Osteoblast (primary cell): ENCODE data around the gene CARD14. TPM values are rescaled to one million over a fixed set of nuclear protein-coding genes. Genes with fewer than 3 reads are reported as not detected.
"Not testable (repeated sequence)": the region's sequence is repeated elsewhere in the genome, so short reads cannot be mapped to it uniquely, and the experiment has no call there.

Experiments used
- DNase-seq: peaks from one replicate; pipeline ENCODE4 v3.0.0; 2011; ENCODE audit warnings: low spot score, mixed read lengths; ENCODE audit not compliant: insufficient read length; ENCODE audit errors: missing footprints
- H2AFZ ChIP-seq: 2 replicates; pipeline ENCODE4 v1.6.0; 2011; ENCODE audit warnings: mild to moderate bottlenecking, low read length
- H3K27ac ChIP-seq: 2 replicates; pipeline ENCODE4 v1.5.1; 2011; ENCODE audit warnings: mild to moderate bottlenecking, low read depth, low read length, moderate library complexity
- H3K27me3 ChIP-seq: 2 replicates; pipeline ENCODE4 v1.6.0; 2012; ENCODE audit warnings: mild to moderate bottlenecking, control low read depth, inconsistent platforms, low read length, moderate library complexity; ENCODE audit not compliant: insufficient read depth
- H3K36me3 ChIP-seq: 2 replicates; pipeline ENCODE4 v1.5.1; 2011; ENCODE audit warnings: mild to moderate bottlenecking, low read length, control low read depth, moderate library complexity; ENCODE audit not compliant: insufficient read depth
- H3K4me1 ChIP-seq: 2 replicates; pipeline ENCODE4 v1.5.1; 2011; ENCODE audit warnings: mild to moderate bottlenecking, low read length, control low read depth, moderate library complexity; ENCODE audit not compliant: insufficient read depth
- H3K4me2 ChIP-seq: 2 replicates; pipeline ENCODE4 v1.6.0; 2011; ENCODE audit warnings: mild to moderate bottlenecking, low read length; ENCODE audit not compliant: insufficient read depth
- H3K4me3 ChIP-seq: fragments of 200-600 bp; sonication (generic); 3 replicates; pipeline ENCODE4 v1.5.1; 2012; ENCODE audit warnings: mild to moderate bottlenecking, low read length, inconsistent platforms; ENCODE audit not compliant: insufficient read depth
- H3K79me2 ChIP-seq: 2 replicates; pipeline ENCODE4 v1.6.0; 2012; ENCODE audit warnings: mild to moderate bottlenecking, low read length, control low read depth, inconsistent platforms; ENCODE audit not compliant: insufficient read depth
- H3K9me3 ChIP-seq: 2 replicates; pipeline ENCODE4 v1.5.1; 2011; ENCODE audit warnings: low read depth, low read length, control low read depth
- H4K20me1 ChIP-seq: 2 replicates; pipeline ENCODE4 v1.6.0; 2012; ENCODE audit warnings: mild to moderate bottlenecking, low read length, control low read depth; ENCODE audit not compliant: insufficient read depth
- small RNA-seq: library from RNA; depleted of rRNA; stranded (forward); fragments of <200 nt; gene quantifications from one replicate; pipeline ENCODE3, GENCODE V24; 2012
- total RNA-seq: library from RNA; depleted of rRNA; stranded (reverse); fragments of >200 nt; gene quantifications from 2 replicates; pipeline ENCODE4 v1.2.3, GENCODE V29; 2012
- TF ChIP-seq, protein P1 (sequence below): IDR thresholded peaks from 2 replicates; pipeline ENCODE4 v1.5.1; 2011; ENCODE audit warnings: mild to moderate bottlenecking, low read depth, low read length, moderate library complexity; ENCODE audit errors: extremely low read depth

Gene CARD14
- total RNA-seq, 1 donor = not detected

DNA sequence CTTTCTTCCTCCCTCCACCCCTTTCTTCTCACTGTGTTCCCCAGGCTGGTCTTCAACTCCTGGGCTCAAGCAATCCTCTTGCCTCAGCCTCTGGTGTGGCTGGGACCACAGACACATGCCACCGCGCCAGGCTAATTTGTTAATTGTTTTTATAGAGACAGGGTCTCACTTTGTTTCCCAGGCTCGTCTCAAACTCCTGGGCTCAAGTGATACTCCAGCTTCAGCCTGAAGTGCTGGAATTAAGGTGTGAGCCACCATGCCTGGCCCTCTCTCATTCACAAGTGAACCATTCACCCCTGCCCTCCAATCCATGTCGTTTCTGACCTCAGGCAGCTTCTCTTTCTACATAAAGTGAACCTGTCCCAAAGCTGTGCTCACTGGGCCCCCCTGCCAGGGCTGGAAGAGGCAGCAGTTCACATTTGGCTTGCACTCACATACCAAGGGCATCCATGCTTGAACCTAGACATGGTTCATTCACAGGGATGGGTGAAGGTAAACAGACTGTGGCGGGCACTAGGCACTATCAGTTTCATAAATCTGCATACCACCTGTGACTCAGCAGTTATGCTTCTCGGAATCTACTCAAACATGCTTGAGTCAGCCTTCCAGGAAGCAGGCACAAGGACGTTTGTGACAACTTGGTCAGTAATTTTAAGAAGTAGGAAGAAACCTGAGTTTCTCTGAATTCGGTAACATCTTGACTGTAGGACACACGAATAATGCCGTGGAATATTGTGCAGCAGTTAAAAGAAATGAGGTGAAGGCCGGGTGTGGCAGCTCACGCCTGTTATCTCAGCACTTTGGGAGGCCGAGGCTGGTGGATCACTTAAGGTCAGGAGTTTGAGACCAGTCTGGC, 84.8 kb downstream of the CARD14 start:
- H3K4me2 ChIP-seq = peak overlapping the region; percentile 51
- no peaks in the 10 kb centered on the region for H3K27me3 ChIP-seq
- DNase-seq = peak; percentile 98
- H3K4me1 ChIP-seq = peaks cover 17% of the 10 kb centered on the region
- H4K20me1 ChIP-seq = no peaks in the 10 kb centered on the region
- H2AFZ ChIP-seq = peak overlapping the region; percentile 23
- no peaks in the 10 kb centered on the region for H3K36me3 ChIP-seq
- no peak overlapping the region for H3K4me3 ChIP-seq
- TF ChIP-seq, protein P1, sequence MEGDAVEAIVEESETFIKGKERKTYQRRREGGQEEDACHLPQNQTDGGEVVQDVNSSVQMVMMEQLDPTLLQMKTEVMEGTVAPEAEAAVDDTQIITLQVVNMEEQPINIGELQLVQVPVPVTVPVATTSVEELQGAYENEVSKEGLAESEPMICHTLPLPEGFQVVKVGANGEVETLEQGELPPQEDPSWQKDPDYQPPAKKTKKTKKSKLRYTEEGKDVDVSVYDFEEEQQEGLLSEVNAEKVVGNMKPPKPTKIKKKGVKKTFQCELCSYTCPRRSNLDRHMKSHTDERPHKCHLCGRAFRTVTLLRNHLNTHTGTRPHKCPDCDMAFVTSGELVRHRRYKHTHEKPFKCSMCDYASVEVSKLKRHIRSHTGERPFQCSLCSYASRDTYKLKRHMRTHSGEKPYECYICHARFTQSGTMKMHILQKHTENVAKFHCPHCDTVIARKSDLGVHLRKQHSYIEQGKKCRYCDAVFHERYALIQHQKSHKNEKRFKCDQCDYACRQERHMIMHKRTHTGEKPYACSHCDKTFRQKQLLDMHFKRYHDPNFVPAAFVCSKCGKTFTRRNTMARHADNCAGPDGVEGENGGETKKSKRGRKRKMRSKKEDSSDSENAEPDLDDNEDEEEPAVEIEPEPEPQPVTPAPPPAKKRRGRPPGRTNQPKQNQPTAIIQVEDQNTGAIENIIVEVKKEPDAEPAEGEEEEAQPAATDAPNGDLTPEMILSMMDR = no peak
- H3K79me2 ChIP-seq = no peaks in the 10 kb centered on the region
- no peaks in the 10 kb centered on the region for H3K9me3 ChIP-seq
- peak overlapping the region; percentile 84 for H3K27ac ChIP-seq

DNA sequence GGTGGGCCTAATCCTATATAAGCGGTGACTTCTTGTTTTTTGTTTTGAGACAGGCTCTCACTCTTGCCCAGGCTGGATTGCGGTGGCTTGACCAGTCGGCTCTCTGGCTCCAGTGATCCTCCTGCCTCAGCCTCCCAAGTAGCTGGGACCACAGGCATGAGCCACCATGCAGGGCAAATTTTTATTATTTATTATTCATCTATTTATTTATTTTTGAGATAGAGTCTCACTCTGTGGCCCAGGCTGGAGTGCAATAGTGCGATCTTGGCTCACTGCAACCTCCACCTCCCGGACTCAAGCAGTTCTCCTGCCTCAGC, 86.2 kb downstream of the CARD14 start:
- H4K20me1 ChIP-seq = no peaks in the 10 kb centered on the region
- peaks cover 21% of the 10 kb centered on the region for H3K4me1 ChIP-seq
- TF ChIP-seq, protein P1 = no peak
- no peak overlapping the region for H3K4me2 ChIP-seq
- H3K9me3 ChIP-seq = no peaks in the 10 kb centered on the region
- no peaks in the 10 kb centered on the region for H3K36me3 ChIP-seq
- DNase-seq = no peak
- H3K4me3 ChIP-seq = no peak overlapping the region
- no peak overlapping the region for H2AFZ ChIP-seq
- no peak overlapping the region for H3K27ac ChIP-seq
- no peaks in the 10 kb centered on the region for H3K27me3 ChIP-seq
- peaks cover 2% of the 10 kb centered on the region for H3K79me2 ChIP-seq

DNA sequence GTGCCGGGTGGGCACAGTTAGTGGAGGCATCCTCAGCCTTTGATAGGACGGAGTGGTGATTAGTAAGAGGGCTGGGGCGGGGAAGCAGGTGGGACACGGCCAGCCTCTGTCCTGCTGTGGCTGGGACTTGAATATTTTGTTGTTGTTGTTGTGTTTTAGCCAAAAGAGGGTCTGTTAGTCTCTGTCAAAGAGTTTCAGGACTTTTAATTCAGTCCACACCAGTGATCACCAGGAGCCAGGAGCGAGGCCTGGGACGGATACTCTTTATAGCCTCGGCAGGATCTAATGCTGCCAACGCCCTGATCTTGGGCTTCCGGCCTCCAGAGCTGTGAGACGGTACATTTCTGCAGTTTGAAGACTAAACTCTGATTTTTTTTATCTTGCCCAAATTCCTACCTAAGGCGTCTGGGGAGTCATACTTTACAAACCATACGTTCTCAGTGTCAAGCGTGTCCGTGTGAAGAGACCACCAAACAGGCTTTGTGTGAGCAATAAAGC, 87.9 kb downstream of the CARD14 start:
- Histone ChIP-seq H3K4me3 (no peak overlapping the region), H3K9me3 (no peaks in the 10 kb centered on the region), H3K27me3 (no peaks in the 10 kb centered on the region), H2AFZ (no peak overlapping the region), H3K36me3 (no peaks in the 10 kb centered on the region), H3K4me1 (peaks cover 34% of the 10 kb centered on the region), H3K4me2 (no peak overlapping the region), H3K27ac (no peak overlapping the region), H3K79me2 (peaks cover 19% of the 10 kb centered on the region), H4K20me1 (peaks cover 4% of the 10 kb centered on the region)
- DNase-seq = peak; percentile 58
- TF ChIP-seq, protein P1 = no peak

DNA sequence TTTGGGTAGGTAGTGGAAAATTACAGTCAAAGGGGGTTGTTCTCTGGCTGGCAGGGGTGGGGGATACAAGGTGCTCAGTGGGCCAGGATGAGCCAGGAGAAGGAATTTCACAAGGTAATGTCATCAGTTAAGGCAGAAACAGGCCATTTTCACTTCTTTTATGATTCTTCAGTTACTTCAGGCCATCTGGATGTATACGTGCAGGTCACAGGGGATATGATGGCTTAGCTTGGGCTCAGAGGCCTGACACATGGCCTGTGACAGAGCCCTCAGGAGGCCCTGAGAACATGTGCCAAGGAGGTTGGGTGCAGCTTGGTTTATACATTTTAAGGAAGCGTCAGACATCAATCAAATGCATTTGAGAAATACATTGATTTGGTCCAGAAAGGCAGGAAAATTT, 88.5 kb downstream of the CARD14 start:
- not testable (repeated sequence) for H3K27ac ChIP-seq, H3K9me3 ChIP-seq, H3K36me3 ChIP-seq, DNase-seq, H4K20me1 ChIP-seq, H3K4me2 ChIP-seq, H3K27me3 ChIP-seq, H2AFZ ChIP-seq, H3K4me3 ChIP-seq
- peaks cover 24% of the 10 kb centered on the region for H3K79me2 ChIP-seq
- H3K4me1 ChIP-seq = peaks cover 39% of the 10 kb centered on the region

Small RNA genes lying within 50 kb of the gene (small RNA-seq; reads per million reads assigned to genes)
- gene AC087741.2 = not detected

Other genes starting within 250 kb of the CARD14 start
- gene TBC1D16, start 134.2 kb upstream of the CARD14 start, total RNA-seq = 63.1 and 68.8 TPM in 2 replicates
- gene CCDC40, start 133.4 kb upstream of the CARD14 start, total RNA-seq = 8.3 and 11.8 TPM in 2 replicates
- 76.7 and 91.3 TPM in 2 replicates for gene GAA, start 68.4 kb upstream of the CARD14 start, total RNA-seq
- 44.5 and 46.3 TPM in 2 replicates for gene EIF4A3, start 22.9 kb upstream of the CARD14 start, total RNA-seq
- gene SGSH, start 50.3 kb downstream of the CARD14 start, total RNA-seq = 15.9 and 19.4 TPM in 2 replicates
- 12.7 and 17.4 TPM in 2 replicates for gene SLC26A11, start 50.4 kb downstream of the CARD14 start, total RNA-seq
- gene RNF213, start 90.8 kb downstream of the CARD14 start, total RNA-seq = 134 and 143 TPM in 2 replicates
- gene ENDOV, start 245.1 kb downstream of the CARD14 start, total RNA-seq = 19.5 and 25.9 TPM in 2 replicates